GM19193 (cell line): ENCODE measurements around the gene SYNM.

Experiments
- POLR2A ChIP-seq: IDR thresholded peaks from 4 replicates; pipeline ENCODE4 v1.6.1; 2011; ENCODE audit not compliant: insufficient read depth, insufficient read length; ENCODE audit errors: extremely low read depth

The SYNM gene

DNA sequence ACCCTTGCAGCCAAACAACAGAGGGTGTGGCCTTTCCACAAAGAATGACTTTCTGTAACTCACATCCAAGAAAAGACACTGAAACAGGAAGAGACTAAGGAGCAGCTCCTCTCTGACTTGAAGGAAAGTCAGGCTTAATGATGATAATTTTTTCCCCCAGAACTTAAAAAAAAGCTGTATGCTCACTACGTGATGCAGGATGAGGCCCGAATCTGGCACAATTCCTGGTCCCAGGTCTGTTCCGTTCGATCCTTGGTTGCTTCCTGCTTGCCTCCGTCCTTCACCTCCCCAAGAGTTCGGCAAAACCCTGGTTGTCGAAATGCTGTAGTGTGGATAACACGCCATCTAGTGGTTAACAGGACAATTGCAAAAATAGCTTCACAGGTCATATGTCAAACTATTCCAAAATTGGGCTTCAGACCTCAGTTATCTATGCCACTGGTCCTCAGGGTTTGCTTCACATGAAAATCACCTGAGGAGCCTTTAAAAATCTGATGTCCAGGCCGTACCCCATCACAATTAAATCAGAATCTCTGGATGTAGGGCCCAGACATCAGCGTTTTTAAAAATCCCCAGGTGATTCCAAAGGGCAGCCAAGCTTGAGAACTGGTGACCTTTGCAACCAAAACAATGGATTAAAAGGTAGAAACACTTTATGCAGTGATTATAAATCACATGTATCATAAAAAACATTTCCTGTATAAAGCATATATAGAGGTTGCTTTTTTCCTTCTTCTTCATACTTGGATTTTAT is 28.1 kb upstream of the SYNM start:
- no peak for TF ChIP-seq POLR2A

GRCh38 chr15:99082798-99083197 is 22.1 kb upstream of the SYNM start:
- TF ChIP-seq POLR2A: no peak

- no peak for TF ChIP-seq POLR2A
Measured at GRCh38 chr15:99084965-99085364, 19.9 kb upstream of the SYNM start.

DNA sequence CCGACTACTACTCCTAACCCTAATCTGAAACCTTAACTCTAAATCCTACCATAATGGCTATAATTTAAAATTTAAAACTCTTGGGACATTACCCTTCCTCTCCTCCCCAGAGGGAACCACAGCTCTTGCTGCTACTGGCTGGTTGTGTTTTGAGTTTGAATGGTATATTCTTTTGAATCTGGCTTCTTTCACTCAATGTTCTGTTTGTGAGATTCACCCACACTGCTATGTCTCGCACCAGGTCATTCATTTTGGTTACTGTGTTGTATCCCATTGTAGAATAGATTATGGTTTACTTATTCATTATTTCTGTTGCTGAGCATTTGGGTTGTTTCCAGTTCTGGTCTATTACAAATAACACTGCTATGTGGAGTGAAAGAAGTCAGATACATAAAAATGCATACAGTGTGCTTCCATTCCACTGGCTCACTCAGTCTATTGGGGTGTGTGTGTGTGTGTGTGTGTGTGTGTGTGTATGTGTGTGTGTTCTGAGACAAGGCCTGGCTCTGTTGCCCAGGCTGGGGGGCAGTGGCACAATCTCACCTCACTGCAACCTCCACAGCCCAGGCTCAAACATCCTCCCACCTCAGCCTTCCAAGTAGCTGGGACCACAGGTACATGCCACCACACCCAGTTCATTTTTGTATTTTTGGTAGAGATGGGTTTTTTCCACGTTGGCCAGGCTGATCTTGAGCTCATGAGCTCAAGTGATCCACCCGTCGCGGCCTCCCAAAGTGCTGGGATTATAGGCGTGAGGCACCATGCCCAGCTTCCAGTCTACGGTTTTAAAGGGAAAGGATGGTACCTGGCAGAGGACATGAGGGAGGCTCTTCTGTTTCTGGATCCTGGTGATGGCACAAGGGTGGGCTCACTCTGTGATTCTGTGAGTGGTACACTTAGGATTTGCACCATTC is 19.2 kb upstream of the SYNM start:
- no peak for TF ChIP-seq POLR2A

DNA sequence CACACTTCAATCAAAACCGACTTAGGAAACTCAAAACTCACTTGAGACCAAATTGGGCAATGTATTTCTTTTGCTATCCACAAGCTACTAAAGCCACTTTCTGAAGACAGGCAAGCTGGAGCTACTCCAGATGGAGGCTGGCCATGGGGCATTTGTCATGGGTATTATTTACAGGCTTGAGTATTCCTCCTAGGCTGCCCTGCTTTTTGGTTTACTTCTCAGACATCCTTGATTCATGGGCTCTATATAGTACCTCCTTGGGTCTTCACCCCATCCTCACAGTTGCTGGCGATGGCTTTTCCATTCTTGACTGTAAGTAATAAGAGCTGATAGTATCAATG is 18.6 kb upstream of the SYNM start:
- TF ChIP-seq POLR2A: no peak

GRCh38 chr15:99087405-99087943 is 17.4 kb upstream of the SYNM start:
- TF ChIP-seq POLR2A: no peak

GRCh38 chr15:99090011-99090699 is 14.7 kb upstream of the SYNM start:
- no peak for TF ChIP-seq POLR2A

DNA sequence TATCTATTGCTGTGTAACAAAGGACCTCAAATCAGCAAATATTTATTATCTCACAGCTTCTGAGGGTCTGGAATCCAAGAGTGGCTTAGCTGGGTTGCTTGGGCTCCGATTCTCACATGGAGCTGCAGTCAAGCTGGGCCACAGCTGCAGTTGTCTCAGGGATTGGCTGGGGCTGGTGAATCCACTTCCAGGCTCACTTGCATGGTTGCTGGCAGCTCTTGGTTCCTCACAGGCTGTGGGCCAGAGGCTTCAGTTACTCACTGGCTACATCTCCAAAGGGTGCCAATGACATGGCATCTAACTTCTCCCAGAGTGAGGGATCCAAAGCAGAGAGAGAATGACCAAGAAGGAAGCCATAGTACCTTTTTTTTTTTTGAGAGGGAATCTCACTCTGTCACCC is 13.9 kb upstream of the SYNM start:
- TF ChIP-seq POLR2A: no peak

DNA sequence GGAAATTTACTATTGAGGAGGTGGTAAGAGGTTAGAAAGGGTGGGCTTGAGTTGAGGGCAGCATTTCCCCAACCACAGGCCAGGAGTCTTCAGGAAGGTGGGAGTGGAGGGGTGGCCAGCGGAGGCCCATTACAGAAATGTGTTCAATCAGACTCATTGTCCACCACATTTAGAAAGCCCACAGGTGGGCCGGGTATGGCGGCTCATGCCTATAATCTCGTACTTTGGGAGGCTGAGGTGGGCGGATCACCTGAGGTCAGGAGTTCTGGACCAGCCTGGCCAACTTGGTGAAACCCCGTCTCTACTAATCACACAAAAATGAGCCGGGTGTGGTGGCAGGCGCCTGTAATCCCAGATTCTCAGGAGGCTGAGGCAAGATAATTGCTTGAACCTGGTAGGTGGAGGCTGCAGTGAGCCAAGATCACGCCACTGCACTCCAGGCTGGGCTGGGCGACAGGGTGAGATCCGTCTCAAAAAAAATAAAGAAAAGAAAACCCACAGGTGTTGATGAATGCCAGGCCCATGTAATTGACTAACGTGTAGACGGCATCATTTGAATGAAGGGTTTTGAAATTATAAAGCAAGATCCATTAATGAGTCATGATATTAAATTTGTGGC is 12.2 kb upstream of the SYNM start:
- no peak for TF ChIP-seq POLR2A

- no peak for TF ChIP-seq POLR2A
Measured at GRCh38 chr15:99095626-99096025, 9.3 kb upstream of the SYNM start.

DNA sequence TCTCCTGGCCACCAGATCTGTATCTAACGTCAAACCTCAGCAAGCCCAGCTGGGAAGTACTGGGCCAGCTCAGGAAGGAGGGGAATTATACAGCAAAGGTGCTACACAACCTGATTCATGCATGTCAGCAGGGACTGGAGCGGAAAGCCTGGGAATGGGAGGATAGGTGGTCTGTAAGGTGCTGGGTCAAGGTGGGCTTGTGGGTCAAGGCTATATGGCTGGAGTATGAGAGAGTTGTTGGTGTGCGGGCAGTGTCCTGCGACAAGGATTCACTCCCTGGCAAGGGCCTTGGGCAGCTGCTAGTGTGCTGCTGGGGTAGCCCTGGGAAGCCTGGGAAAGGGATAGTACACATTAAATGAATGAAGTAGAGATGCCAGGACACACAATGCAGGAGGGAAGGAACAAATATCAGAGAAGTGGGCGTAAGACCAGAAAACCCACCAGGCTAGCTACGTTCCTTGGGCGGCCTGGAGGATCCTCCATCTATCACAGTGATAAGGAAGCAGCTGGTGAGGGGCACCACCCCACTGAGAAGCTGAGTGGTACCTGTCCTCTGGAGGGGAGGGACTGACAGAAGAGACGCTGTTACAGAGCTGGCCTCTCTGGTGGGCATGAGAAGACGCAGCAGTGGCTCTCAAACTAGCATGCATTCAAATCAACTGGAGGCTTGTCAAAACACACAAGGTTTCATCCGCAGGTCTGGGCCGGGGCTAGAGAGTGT is 8.5 kb upstream of the SYNM start:
- no peak for TF ChIP-seq POLR2A

- TF ChIP-seq POLR2A: no peak
Measured at GRCh38 chr15:99096894-99097426, 7.9 kb upstream of the SYNM start.

DNA sequence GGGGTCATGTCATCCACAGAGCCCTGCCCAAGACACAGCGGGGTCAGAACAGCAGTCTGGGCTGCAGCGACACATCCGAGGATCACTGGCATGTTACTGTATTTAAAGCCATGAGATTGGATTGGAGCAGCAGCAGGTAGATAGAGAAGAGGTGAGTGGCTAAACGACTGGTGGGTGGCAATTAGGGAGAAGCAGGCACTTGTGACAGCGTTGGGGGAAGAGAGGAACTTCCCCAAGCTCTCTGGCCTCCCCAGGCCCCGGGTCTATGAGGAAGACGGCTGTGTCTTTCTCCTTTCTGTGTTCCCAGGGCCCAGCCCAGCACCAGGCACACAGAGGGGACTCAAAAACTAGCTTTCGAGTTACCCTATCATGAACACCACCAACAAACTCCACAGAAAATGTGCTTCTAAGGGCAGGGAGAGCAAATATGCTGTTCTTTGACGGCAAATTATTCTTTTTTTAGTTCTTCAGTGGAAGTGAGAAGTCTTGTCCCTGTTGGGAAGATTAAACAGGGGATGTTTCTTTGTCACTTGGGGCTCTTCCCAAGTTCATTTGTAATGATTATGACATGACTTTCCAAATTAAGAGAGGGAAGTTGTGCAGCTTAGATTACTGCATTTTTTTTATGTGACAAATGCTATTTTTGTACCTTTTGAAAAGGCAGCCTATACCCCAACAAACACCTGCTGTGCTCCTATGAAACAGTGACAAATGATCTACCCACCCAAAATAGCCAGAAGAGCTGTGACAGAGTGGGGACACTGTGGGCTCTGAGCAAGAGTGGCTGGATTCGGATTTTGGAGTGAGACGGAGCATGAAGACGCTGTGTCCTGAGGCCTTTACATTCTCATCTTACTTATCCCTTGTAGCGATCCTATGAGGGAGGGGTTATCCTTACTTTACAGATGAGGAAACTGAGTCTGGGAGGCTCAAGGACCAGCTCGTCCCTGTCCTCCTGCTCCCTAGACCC is 7.2 kb upstream of the SYNM start:
- TF ChIP-seq POLR2A: no peak

- no peak for TF ChIP-seq POLR2A
Measured at GRCh38 chr15:99098426-99098825, 6.5 kb upstream of the SYNM start.

GRCh38 chr15:99098991-99099390 is 5.9 kb upstream of the SYNM start:
- TF ChIP-seq POLR2A: no peak
